ENCODE results near the gene HYKK.
"Not testable (repeated sequence)": the region's sequence is repeated elsewhere in the genome, so short reads cannot be mapped to it uniquely, and the experiment has no call there.

HYKK gene

GRCh38 chr15:78507831-78508160 lies 419 bp downstream of the HYKK start:
- no peak for TF ChIP-seq CTCF (IDR thresholded peaks at IDR 0.05; ENCODE audit: insufficient read depth, low read length)
- TF ChIP-seq GABPA (IDR thresholded peaks at IDR 0.05; ENCODE audit: low read depth): no peak
- TF ChIP-seq SPI1 (IDR thresholded peaks at IDR 0.05; ENCODE audit: borderline replicate concordance, low read depth): no peak
- no peak for TF ChIP-seq REST (IDR thresholded peaks at IDR 0.05; ENCODE audit: insufficient replicate concordance, low read depth)
- no peak for TF ChIP-seq POLR2AphosphoS5 (IDR thresholded peaks at IDR 0.05; ENCODE audit: low read depth)
- H3K27ac ChIP-seq (replicated peaks): no peak overlapping the region
- DNase-seq (ENCODE audit: low read depth in 1 of 2, low spot score in 1 of 2): no peak
- H3K27me3 ChIP-seq (ENCODE audit: insufficient read depth, poor library complexity, severe bottlenecking): peaks cover 28% of the 10 kb centered on the region
- H3K4me3 ChIP-seq (replicated peaks; ENCODE audit: insufficient read depth, low read length): peak overlapping the region; percentile 71

GRCh38 chr15:78508272-78508671 lies 895 bp downstream of the HYKK start:
- TF ChIP-seq GABPA (IDR thresholded peaks at IDR 0.05; ENCODE audit: low read depth): no peak
- TF ChIP-seq POLR2AphosphoS5 (IDR thresholded peaks at IDR 0.05; ENCODE audit: low read depth): no peak
- TF ChIP-seq SPI1 (IDR thresholded peaks at IDR 0.05; ENCODE audit: borderline replicate concordance, low read depth): no peak

GRCh38 chr15:78509726-78510312 lies 2.4 kb downstream of the HYKK start:
- DNase-seq (ENCODE audit: low read depth in 1 of 2, low spot score in 1 of 2): no peak
- Histone ChIP-seq H3K27me3 (ENCODE audit: insufficient read depth, poor library complexity, severe bottlenecking) (peaks cover 28% of the 10 kb centered on the region), H3K27ac (replicated peaks) (no peak overlapping the region), H3K4me3 (replicated peaks; ENCODE audit: insufficient read depth, low read length) (no peak overlapping the region)
- no peak for TF ChIP-seq CTCF (IDR thresholded peaks at IDR 0.05; ENCODE audit: insufficient read depth, low read length)
- TF ChIP-seq POLR2AphosphoS5 (IDR thresholded peaks at IDR 0.05; ENCODE audit: low read depth): no peak

More at GRCh38 chr15:78508272-78508671, 895 bp downstream of the HYKK start:
- no peak overlapping the region for H3K4me3 ChIP-seq (replicated peaks; ENCODE audit: insufficient read depth, low read length)
- no peak for DNase-seq (ENCODE audit: low read depth in 1 of 2, low spot score in 1 of 2)
- H3K27me3 ChIP-seq (ENCODE audit: insufficient read depth, poor library complexity, severe bottlenecking): peaks cover 28% of the 10 kb centered on the region
- no peak overlapping the region for H3K27ac ChIP-seq (replicated peaks)

GRCh38 chr15:78520035-78520434 lies 12.7 kb downstream of the HYKK start:
- not testable (repeated sequence) for H3K27ac ChIP-seq (replicated peaks); H3K4me3 ChIP-seq (replicated peaks; ENCODE audit: insufficient read depth, low read length); DNase-seq (ENCODE audit: low read depth in 1 of 2, low spot score in 1 of 2); H3K27me3 ChIP-seq (ENCODE audit: insufficient read depth, poor library complexity, severe bottlenecking)

GRCh38 chr15:78524230-78524629 lies 16.9 kb downstream of the HYKK start:
- no peak overlapping the region for H3K27ac ChIP-seq (replicated peaks)
- TF ChIP-seq POLR2AphosphoS5 (IDR thresholded peaks at IDR 0.05; ENCODE audit: low read depth): no peak
- DNase-seq (ENCODE audit: low read depth in 1 of 2, low spot score in 1 of 2): no peak
- no peak overlapping the region for H3K4me3 ChIP-seq (replicated peaks; ENCODE audit: insufficient read depth, low read length)
- no peaks in the 10 kb centered on the region for H3K27me3 ChIP-seq (ENCODE audit: insufficient read depth, poor library complexity, severe bottlenecking)

GRCh38 chr15:78527325-78527724 lies 19.9 kb downstream of the HYKK start:
- no peak for TF ChIP-seq GABPA (IDR thresholded peaks at IDR 0.05; ENCODE audit: low read depth)
- TF ChIP-seq CTCF (IDR thresholded peaks at IDR 0.05; ENCODE audit: insufficient read depth, low read length): no peak
- TF ChIP-seq POLR2AphosphoS5 (IDR thresholded peaks at IDR 0.05; ENCODE audit: low read depth): no peak
- no peak for TF ChIP-seq SPI1 (IDR thresholded peaks at IDR 0.05; ENCODE audit: borderline replicate concordance, low read depth)
- no peak for TF ChIP-seq REST (IDR thresholded peaks at IDR 0.05; ENCODE audit: insufficient replicate concordance, low read depth)
- Histone ChIP-seq H3K27me3 (ENCODE audit: insufficient read depth, poor library complexity, severe bottlenecking) (no peaks in the 10 kb centered on the region), H3K27ac (replicated peaks) (no peak overlapping the region), H3K4me3 (replicated peaks; ENCODE audit: insufficient read depth, low read length) (no peak overlapping the region)
- DNase-seq (ENCODE audit: low read depth in 1 of 2, low spot score in 1 of 2): no peak
